Mucosa of descending colon (tissue), 3 donors: ENCODE data around the gene HTT. TPM values are rescaled to one million over a fixed set of nuclear protein-coding genes. Genes with fewer than 3 reads are reported as not detected.

Source experiments
- ATAC-seq: fragments of 200-7000 bp; cut with Tn5 transposase; one replicate; pipeline ENCODE4 v1.9.1; 2020; ENCODE audit warnings: mild to moderate bottlenecking, moderate library complexity
- DNase-seq, 3 donors: peaks; one replicate each; pipeline ENCODE4 v3.0.0-alpha.2; 2020
- H3K36me3 ChIP-seq: fragments of 200-600 bp; one replicate; pipeline ENCODE4 v1.8.0; 2021; ENCODE audit warnings: low read depth, mild to moderate bottlenecking
- H3K4me1 ChIP-seq: fragments of 200-600 bp; one replicate; pipeline ENCODE4 v1.8.0; 2021; ENCODE audit warnings: low read depth, mild to moderate bottlenecking
- H3K4me3 ChIP-seq: fragments of 200-600 bp; one replicate; pipeline ENCODE4 v1.8.0; 2021; ENCODE audit warnings: mild to moderate bottlenecking
- H3K9me3 ChIP-seq: fragments of 200-600 bp; one replicate; pipeline ENCODE4 v1.8.0; 2021; ENCODE audit warnings: mild to moderate bottlenecking
- intact Hi-C, 2 donors: fragments of 100-400 bp; cut with DNase I in 1 of 2; cut with micrococcal nuclease in 1 of 2; formaldehyde crosslinking; loops; one replicate each; pipeline versions ENCODE4 v1.11.0 to v1.11.1; 2022; cut with DNase I, micrococcal nuclease
- total RNA-seq, 3 donors: library from RNA; stranded (reverse); fragmentation: NEBNext Ultra II Directional in 2 of 3; extraction: Animal tissue kit (Norgen Biotek cat#: 25700) in 2 of 3; gene quantifications; one replicate each; pipeline versions ENCODE4 v1.2.1 to v1.2.4, GENCODE V29; 2021 to 2023
- TF ChIP-seq, protein P1 (sequence below): fragments of 200-600 bp; IDR thresholded peaks from one replicate; pipeline ENCODE4 v1.8.0; 2022; ENCODE audit warnings: antibody characterized with exemption, mild to moderate bottlenecking
- donor health status: DM: no; HTN: no; CAD: no; lungs with moderate emphysema.
- donor health status: DM: no; HTN: no; CAD: no.
- donor health status: DM: no; HTN: yes; CAD: no.

HTT gene
- total RNA-seq, 3 donors from 2014 or later = 51.3 to 71.8 (median 67.5) TPM

DNA sequence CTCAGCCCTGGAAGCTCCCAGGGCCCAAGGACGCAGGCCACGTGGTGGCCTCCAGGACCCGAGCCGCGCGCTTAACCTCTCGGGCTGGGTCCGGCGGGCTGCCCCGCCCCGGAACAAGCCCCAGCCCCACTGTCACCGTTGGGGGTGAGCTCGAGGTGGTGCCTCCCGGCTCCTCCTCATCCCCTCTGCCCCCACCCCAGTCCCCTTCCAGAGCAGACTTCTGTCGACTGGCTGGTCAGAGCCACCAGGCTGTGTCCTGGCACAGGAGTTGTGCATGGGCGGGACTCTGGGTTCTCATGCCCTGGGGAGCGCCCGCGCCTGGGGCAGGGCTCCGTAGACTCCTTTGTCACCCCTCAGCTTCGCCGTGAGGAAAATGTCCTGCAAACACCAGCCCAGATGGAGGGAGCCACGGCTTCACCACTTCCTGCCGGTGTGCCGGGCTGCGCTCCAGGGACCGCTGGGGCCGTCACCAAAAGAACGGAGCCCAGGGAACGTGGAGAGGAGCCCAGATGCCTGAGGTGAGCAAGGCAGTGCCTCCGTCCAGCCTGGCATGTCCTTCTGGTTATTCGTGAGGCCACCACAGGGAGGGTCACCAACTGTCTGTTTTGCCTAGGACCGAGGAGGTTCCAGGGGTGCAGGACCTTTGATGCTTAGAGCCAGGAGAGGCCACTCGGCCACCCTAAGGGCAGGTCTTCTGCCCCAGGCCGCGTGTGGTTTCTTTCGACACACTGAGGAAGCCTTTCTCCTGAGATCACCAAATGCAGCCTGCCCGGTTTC lies 211.3 kb downstream of the HTT start:
- DNase-seq (peak in 2 of 3 donors; percentile 32 to 54), ATAC-seq (peak; percentile 47)
- H3K9me3 ChIP-seq = no peaks in the 10 kb centered on the region
- intact Hi-C loops = no loop called here
- no peak overlapping the region for H3K4me3 ChIP-seq
- no peaks in the 10 kb centered on the region for H3K36me3 ChIP-seq
- peaks cover 2% of the 10 kb centered on the region for H3K4me1 ChIP-seq
- TF ChIP-seq, protein P1, sequence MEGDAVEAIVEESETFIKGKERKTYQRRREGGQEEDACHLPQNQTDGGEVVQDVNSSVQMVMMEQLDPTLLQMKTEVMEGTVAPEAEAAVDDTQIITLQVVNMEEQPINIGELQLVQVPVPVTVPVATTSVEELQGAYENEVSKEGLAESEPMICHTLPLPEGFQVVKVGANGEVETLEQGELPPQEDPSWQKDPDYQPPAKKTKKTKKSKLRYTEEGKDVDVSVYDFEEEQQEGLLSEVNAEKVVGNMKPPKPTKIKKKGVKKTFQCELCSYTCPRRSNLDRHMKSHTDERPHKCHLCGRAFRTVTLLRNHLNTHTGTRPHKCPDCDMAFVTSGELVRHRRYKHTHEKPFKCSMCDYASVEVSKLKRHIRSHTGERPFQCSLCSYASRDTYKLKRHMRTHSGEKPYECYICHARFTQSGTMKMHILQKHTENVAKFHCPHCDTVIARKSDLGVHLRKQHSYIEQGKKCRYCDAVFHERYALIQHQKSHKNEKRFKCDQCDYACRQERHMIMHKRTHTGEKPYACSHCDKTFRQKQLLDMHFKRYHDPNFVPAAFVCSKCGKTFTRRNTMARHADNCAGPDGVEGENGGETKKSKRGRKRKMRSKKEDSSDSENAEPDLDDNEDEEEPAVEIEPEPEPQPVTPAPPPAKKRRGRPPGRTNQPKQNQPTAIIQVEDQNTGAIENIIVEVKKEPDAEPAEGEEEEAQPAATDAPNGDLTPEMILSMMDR = no peak

DNA sequence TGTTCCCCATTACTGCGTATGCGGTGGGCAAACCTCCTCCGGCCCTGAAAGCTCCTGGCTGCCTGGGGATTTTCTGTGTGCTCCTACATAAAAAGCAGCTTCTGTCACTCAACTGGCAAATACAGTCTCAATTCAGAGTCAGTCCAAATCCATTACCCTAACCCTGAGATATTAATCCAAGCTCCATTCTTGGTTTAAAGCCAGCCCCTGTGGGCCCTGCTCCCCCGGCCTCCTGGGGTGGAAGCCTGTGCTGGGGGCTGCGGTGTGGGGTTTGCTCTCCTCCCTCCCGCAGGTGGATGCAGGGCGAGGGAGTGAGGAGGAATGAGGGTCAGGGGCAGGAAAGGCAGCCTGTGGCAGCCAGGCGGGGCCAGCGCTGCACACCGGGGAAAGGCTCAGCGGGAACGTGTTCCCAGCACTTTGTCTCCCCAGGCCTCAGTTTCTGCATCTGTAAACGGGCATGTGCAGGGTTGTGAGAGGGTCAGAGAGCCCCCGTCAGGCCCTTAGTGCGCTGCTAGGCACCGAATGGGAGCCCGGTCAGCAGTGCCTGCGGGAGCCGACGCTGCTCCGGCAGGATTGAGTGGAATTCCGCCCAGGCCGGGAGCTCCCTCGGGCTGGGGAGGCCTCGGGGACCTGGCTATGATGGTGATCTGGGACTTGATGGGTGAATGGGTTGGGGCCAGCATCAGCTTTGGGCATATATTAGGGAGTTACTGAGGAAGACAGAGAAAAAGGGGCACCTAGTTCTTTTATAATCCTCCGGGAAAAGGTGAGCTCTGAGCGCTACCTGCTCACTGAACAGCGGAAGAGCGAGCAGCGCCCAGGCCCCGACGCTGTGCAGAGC lies 212.1 kb downstream of the HTT start:
- DNase-seq (no peak), ATAC-seq (no peak)
- Histone ChIP-seq H3K9me3 (no peaks in the 10 kb centered on the region), H3K36me3 (no peaks in the 10 kb centered on the region), H3K4me3 (no peak overlapping the region), H3K4me1 (peaks cover 10% of the 10 kb centered on the region)
- intact Hi-C loops = no loop called here
- TF ChIP-seq, protein P1 = no peak

DNA sequence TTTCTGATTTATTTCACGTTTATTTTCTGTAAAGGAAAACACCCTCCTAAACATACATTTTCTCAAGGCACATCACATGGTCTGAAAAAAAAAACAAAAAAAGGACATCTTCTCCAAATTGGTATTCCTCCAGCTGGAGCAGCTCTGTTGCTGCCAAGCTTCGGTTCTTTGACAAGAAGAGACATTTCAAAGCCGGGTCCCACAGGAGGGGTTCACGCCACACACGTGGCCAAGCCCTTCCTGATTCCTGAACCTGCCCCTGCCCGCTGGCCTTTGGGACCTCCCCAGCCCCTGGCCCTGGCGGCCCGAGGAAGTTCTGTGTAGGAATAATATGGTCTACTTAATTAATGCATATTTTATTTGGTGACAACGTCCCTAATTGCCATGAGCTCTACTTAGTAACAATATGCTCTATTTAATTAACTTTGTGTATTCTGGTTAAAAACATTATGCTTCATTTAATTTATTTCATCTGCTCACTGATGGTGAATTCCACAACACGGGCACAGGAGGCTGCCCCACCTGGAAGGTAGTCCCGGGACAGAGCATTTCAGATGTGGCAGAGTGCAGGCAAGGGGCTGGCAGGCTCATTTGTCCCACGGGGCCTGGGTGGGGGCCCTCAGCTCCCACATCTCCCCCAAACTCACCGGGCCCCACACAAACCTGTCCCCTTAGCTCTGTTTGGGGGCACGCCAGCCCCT lies 212.9 kb downstream of the HTT start:
- DNase-seq = no peak
- Histone ChIP-seq H3K4me3 (no peak overlapping the region), H3K9me3 (no peaks in the 10 kb centered on the region), H3K4me1 (peaks cover 15% of the 10 kb centered on the region), H3K36me3 (no peaks in the 10 kb centered on the region)
- intact Hi-C loops = no loop called here
- ATAC-seq = no peak
- TF ChIP-seq, protein P1 = no peak

DNA sequence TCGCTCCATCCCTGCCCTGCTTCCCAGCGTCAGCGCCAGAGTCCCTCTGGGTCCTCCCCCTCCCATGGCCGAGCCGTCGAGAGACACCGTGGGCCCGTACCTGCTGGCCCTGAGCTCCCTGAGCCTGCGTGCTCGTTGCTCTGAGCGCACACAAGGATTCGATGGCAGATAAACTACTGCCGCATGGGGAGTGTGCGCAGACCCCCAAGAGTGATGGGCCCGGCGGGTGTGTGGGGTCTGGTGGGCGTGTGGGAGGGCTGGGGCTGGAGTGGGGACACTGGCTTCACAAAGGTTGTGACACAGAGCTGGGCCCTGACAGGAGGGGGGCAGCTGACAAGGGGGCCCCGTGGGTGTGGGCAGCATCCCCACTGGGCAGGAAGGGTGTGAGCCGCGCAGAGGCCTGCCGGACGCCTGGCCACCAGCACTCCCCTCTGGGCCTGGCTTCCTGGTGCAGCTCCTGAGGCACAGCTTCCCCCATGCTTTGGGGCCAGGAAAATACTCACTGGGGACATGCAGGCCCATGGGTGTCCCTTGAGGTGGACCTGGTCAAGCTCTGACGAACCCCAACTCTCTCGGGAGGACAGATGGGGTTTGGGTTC lies 213.6 kb downstream of the HTT start:
- peak in 1 of 3 donors; percentile 47 for DNase-seq
- TF ChIP-seq, protein P1 = no peak
- Histone ChIP-seq H3K36me3 (no peaks in the 10 kb centered on the region), H3K4me1 (peaks cover 15% of the 10 kb centered on the region), H3K9me3 (no peaks in the 10 kb centered on the region), H3K4me3 (no peak overlapping the region)
- no peak for ATAC-seq
- intact Hi-C loops = no loop called here

DNA sequence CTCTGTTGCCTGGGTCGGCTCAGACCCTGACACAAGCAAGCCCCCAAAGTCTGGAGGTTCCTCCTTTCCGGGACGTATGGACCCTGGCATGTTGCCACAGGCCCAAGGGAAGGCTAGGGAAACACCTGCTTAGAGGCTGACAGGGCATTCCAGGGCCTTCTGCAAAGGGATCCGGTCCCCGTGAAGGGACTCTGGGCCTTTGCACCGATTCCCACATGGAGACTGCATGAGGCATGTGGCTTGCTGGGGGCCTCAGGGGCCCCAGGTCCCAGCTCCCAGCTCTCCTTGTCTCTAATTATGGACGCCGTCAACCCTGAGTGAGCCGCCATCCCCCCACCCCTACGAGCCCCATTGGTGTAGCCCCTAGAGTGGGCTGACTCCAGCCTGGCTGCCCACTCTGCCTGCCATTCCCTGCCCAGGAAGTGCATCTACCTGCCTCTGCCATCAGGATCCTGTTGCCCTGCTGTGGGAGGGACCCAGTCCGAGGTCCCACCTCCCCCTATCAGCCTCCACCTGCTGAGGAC lies 214.2 kb downstream of the HTT start:
- TF ChIP-seq, protein P1 = no peak
- no peak overlapping the region for H3K4me3 ChIP-seq
- DNase-seq (no peak), ATAC-seq (no peak)
- H3K4me1 ChIP-seq = peaks cover 15% of the 10 kb centered on the region
- H3K9me3 ChIP-seq = no peaks in the 10 kb centered on the region
- intact Hi-C loops = no loop called here
- H3K36me3 ChIP-seq = no peaks in the 10 kb centered on the region
